WERI-Rb-1 (cell line): ENCODE data around the gene HPCAL1.
A peak's percentile ranks its signal among the peaks of the same experiment; 100 is the strongest.

Source experiments
- DNase-seq: peaks from one replicate; pipeline ENCODE4 v3.0.0-alpha.2; 2020
- H3K27ac ChIP-seq: fragments of 250-450 bp; sonication (Bioruptor Pico); 2 replicates; pipeline ENCODE4 v1.5.1; 2020; ENCODE audit warnings: mild to moderate bottlenecking, moderate library complexity
- H3K27me3 ChIP-seq: fragments of 250-450 bp; sonication (Bioruptor Pico); 2 replicates; pipeline ENCODE4 v1.5.1; 2021; ENCODE audit warnings: mild to moderate bottlenecking, low read depth, moderate library complexity; ENCODE audit not compliant: insufficient read depth, severe bottlenecking
- H3K36me3 ChIP-seq: fragments of 250-450 bp; sonication (Bioruptor Pico); 2 replicates; pipeline ENCODE4 v1.5.1; 2020; ENCODE audit warnings: mild to moderate bottlenecking, moderate library complexity
- H3K4me3 ChIP-seq: 2 replicates; pipeline ENCODE4 v1.5.1; 2011; ENCODE audit warnings: low read depth, mild to moderate bottlenecking, control low read depth, low read length
- H3K9me3 ChIP-seq: fragments of 250-450 bp; sonication (Bioruptor Pico); 2 replicates; pipeline ENCODE4 v1.5.1; 2021; ENCODE audit warnings: mild to moderate bottlenecking, moderate library complexity; ENCODE audit not compliant: severe bottlenecking
- TF ChIP-seq, protein P1 (sequence below): IDR thresholded peaks from 2 replicates; pipeline ENCODE4 v1.5.1; 2011; ENCODE audit warnings: low read depth, mild to moderate bottlenecking, control low read depth, inconsistent platforms, low read length

Gene HPCAL1

DNA sequence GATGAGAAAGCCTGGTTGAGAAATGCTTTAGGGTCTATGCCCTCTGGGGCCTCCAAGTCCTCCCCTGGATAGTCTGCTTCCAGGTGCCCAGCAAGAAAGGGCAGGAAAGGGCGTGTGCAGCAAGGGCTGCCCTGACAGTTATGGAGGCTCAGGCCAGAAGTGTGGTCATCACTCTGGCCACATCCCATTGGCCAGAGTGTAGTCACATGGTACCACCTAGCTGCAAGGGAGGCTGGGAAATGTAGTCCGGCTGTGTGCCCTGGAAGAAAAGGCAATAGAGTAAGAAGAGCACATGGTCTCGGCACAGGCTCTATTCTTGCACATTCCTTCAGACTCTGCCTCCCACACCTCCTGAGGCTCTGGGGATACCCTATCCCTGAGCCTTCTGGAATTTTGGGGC, 109.7 kb downstream of the HPCAL1 start:
- H3K27me3 ChIP-seq = no peaks in the 10 kb centered on the region
- peaks cover 5% of the 10 kb centered on the region for H3K9me3 ChIP-seq
- no peak overlapping the region for H3K27ac ChIP-seq
- TF ChIP-seq, protein P1, sequence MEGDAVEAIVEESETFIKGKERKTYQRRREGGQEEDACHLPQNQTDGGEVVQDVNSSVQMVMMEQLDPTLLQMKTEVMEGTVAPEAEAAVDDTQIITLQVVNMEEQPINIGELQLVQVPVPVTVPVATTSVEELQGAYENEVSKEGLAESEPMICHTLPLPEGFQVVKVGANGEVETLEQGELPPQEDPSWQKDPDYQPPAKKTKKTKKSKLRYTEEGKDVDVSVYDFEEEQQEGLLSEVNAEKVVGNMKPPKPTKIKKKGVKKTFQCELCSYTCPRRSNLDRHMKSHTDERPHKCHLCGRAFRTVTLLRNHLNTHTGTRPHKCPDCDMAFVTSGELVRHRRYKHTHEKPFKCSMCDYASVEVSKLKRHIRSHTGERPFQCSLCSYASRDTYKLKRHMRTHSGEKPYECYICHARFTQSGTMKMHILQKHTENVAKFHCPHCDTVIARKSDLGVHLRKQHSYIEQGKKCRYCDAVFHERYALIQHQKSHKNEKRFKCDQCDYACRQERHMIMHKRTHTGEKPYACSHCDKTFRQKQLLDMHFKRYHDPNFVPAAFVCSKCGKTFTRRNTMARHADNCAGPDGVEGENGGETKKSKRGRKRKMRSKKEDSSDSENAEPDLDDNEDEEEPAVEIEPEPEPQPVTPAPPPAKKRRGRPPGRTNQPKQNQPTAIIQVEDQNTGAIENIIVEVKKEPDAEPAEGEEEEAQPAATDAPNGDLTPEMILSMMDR = no peak
- DNase-seq = peak; percentile 78
- H3K36me3 ChIP-seq = no peaks in the 10 kb centered on the region; the same call in 1 of the 2 replicates
- H3K4me3 ChIP-seq = no peak overlapping the region

DNA sequence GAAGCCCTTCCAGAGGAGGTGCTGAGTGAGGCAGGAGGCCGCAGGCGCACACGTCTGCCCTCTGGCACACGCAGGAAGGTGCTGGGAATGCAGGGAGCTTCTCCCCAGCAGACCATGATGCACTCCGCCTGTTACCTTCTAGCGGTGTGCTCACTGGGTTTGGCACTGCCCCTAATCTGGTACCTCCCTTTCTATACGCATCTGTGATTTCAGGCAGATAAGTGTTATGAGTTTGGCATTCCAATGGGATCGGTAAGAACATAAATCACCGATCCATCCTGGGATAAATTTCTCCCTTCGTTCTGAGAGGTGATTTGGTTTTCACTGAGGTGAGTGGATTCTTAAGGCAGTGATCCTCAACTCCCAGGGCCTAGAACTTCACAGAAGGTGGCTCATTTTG, 110.8 kb downstream of the HPCAL1 start:
- Histone ChIP-seq H3K27me3 (no peaks in the 10 kb centered on the region), H3K27ac (no peak overlapping the region), H3K4me3 (no peak overlapping the region), H3K36me3 (no peaks in the 10 kb centered on the region; the same call in 1 of the 2 replicates), H3K9me3 (peaks cover 5% of the 10 kb centered on the region)
- DNase-seq = no peak
- TF ChIP-seq, protein P1 = no peak

DNA sequence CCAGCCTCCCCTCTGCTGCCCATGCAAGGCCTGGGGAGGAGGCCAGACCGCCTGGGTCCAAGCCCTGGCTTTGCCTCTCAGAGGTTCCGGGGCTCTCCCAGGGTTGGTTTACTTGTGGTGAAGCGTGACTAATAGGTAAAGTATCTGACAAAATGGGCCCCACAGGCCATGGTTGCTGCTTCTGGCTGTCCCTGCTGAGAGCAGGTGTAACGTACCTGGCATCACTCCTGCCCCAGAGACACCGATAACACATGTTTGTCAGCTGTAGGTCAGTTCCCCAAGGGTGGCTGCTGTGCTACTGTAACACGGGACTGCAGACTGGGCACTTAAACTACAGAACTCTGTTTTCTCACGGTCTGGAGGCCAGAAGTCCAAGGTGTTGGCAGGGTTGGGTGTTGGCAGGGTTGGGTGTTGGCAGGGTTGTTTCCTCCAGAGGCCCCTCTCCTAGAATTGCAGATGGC, 111.3 kb downstream of the HPCAL1 start:
- DNase-seq = no peak
- Histone ChIP-seq H3K36me3 (no peaks in the 10 kb centered on the region; the same call in 1 of the 2 replicates), H3K4me3 (no peak overlapping the region), H3K27me3 (no peaks in the 10 kb centered on the region), H3K27ac (no peak overlapping the region), H3K9me3 (peaks cover 5% of the 10 kb centered on the region)
- TF ChIP-seq, protein P1 = no peak

DNA sequence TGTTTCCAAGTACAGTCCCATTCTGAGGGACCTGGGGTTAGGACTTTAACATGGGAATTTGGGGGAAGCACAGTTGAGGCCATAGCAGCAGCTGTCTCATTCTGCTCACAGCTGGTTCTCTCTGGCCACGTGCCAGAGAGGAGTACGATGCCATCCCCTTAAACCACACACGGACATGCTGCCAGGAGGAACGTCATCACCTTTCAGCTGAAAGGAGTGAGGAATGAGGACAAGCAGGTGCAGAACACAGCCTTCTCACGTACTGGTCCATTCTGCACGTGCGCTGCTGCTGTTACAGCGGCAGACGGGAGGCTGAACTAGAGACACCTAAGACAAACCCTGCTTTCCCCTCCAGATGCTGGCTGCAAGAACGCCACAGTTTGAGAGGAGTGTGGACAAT, 111.9 kb downstream of the HPCAL1 start:
- TF ChIP-seq, protein P1 = no peak
- H3K27me3 ChIP-seq = no peaks in the 10 kb centered on the region
- H3K4me3 ChIP-seq = no peak overlapping the region
- no peak for DNase-seq
- peaks cover 5% of the 10 kb centered on the region for H3K9me3 ChIP-seq
- H3K36me3 ChIP-seq = no peaks in the 10 kb centered on the region; the same call in 1 of the 2 replicates
- no peak overlapping the region for H3K27ac ChIP-seq

DNA sequence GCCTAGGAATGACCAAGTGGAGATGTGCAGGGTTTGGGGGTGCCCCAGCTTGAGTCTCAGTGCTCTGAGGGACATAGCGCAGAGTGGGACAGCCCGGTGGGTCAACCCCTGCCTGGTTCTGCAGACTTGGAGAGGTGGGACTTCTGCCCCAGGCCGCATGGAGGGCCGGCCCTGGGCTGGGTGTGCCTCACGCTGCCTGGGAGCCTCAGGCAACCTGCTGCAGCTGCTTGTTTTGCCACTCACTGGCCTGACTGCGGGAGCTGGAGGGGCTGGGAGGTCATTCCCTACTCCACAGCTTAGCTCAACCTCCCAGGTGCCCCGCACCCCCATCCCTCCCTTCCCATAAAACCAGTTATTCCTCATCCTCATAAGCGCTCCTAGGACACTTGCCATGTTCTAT, 112.3 kb downstream of the HPCAL1 start:
- no peaks in the 10 kb centered on the region; the same call in 1 of the 2 replicates for H3K36me3 ChIP-seq
- H3K27ac ChIP-seq = no peak overlapping the region
- no peak for DNase-seq
- H3K4me3 ChIP-seq = no peak overlapping the region
- no peaks in the 10 kb centered on the region for H3K27me3 ChIP-seq
- TF ChIP-seq, protein P1 = no peak
- peaks cover 5% of the 10 kb centered on the region for H3K9me3 ChIP-seq

DNA sequence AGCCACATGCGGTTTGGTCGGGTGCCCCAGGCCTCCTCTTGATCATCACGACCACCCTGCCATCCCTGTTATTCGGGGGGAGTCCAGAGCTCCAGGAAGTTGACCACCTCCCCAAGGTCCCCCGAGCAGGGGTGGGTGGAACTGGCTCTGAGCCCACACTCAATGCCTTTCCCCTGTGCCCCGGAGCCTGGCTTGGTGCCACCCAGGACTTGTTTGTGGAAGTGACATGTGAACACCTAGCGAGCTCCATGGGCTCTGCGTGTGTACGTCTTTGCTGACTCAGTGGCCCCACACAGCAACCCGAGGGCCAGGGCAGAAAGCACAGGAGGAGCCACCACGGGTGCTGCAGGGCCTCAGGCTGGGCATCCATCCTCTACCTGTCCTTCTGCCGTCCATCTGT, 112.9 kb downstream of the HPCAL1 start:
- H3K36me3 ChIP-seq = peaks cover 3% of the 10 kb centered on the region
- no peak overlapping the region for H3K4me3 ChIP-seq
- no peaks in the 10 kb centered on the region for H3K27me3 ChIP-seq
- TF ChIP-seq, protein P1 = no peak
- DNase-seq = no peak
- H3K27ac ChIP-seq = no peak overlapping the region
- H3K9me3 ChIP-seq = peaks cover 5% of the 10 kb centered on the region
